GM12874 (cell line): ENCODE data around the gene ZSWIM6.

Experiments
- TF ChIP-seq, protein P1 (sequence below): IDR thresholded peaks from 2 replicates; pipeline ENCODE4 v1.5.1; 2011; ENCODE audit warnings: low read depth, mild to moderate bottlenecking, control low read depth, low read length, moderate library complexity; ENCODE audit not compliant: insufficient read depth

ZSWIM6 gene

DNA sequence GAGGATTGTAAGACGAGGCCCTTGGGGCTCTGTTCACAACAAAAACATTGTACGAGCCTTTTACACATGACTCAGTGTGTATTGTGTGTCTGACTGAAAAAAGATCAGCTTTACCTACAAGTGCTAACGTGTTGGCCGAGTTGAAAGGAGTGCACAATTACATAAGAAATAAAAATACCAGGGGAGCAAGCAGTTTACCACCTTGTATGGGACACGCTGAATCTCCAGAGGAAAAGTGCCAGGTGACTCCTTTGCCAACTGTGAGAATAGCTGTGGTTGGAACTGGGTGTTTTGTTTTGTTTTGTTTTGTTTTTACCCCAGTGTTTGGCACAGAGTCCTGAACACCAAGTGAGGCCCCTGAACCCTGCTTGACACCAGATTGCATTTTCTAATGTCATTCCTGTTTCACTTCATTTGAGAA, 32.8 kb upstream of the ZSWIM6 start:
- TF ChIP-seq, protein P1, sequence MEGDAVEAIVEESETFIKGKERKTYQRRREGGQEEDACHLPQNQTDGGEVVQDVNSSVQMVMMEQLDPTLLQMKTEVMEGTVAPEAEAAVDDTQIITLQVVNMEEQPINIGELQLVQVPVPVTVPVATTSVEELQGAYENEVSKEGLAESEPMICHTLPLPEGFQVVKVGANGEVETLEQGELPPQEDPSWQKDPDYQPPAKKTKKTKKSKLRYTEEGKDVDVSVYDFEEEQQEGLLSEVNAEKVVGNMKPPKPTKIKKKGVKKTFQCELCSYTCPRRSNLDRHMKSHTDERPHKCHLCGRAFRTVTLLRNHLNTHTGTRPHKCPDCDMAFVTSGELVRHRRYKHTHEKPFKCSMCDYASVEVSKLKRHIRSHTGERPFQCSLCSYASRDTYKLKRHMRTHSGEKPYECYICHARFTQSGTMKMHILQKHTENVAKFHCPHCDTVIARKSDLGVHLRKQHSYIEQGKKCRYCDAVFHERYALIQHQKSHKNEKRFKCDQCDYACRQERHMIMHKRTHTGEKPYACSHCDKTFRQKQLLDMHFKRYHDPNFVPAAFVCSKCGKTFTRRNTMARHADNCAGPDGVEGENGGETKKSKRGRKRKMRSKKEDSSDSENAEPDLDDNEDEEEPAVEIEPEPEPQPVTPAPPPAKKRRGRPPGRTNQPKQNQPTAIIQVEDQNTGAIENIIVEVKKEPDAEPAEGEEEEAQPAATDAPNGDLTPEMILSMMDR = no peak

DNA sequence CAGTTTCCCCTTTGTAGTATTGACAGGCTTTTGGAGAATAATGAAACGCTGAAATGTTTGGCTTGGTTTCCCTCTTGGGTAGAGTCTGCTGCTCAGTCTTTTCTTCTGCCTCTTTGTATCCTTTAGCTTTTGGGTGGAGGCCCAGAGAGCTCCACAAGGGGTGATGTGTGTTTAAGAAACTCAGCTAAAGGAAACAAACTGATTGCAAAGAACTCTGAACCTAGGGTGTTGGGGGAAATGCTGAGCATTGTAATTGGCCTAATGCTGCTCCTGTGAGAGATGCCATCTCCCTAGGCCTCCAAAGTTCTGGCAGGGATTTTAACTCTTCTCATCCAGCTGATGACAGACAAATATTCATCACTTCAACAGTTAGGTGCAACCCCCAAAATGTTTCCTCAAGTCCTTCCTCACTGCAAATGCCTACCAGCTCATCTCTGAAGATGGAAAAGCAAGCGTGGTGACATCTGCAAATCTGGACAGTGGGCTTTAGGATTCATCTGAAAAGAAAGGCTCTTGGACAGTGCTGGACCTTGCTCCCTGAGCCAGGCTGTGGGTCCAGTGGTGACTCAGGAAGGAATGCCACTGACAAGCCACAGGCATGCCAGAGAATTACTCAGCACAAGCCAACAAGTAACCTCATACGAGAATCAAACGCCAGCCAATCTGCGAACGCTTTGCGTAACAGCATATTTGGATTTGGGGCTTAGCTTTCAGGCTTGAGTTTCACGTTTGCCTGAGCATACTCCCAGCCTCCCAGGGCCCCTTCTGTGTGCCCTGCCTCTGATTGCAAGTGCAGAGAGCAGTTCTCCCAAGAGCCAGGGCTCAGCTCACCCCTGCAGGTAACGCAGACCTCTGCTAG, 30.5 kb upstream of the ZSWIM6 start:
- TF ChIP-seq, protein P1 = no peak

DNA sequence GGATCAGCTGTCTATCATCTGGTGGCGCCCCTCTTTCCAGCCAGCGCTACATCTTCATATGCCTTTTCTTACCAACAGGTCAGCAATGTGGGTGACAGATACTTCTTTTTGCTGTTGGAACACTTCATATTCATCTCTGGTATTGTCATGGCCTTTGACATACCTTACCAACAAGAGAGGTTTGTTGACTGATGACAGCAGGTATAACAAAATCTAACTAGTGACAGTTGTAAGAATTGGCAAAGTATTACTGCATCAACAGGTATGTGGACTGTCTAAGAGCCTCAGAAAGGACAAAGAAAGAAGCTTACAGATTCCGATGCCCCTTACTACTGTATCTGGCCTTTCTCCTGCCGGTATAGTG, 29.9 kb upstream of the ZSWIM6 start:
- TF ChIP-seq, protein P1 = no peak

DNA sequence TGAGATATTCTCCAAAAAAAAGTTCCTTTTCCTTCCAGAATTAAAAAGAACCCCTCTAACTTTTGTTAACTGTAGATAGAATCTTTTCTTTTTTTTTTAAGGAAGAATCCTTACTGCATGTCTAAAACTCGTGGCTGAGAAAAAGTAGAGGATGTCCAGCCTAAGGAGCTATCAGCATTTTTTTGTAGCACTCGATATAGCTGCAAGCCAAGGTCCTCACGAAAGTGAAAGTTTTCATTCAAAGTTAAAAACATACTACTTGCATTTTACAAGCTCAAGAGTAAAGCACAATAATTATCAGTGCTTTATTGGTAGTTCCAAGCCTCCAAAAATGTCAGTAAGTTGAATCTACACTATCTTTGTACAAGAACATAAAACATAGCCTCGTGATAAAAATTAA, 28.7 kb upstream of the ZSWIM6 start:
- TF ChIP-seq, protein P1 = no peak

DNA sequence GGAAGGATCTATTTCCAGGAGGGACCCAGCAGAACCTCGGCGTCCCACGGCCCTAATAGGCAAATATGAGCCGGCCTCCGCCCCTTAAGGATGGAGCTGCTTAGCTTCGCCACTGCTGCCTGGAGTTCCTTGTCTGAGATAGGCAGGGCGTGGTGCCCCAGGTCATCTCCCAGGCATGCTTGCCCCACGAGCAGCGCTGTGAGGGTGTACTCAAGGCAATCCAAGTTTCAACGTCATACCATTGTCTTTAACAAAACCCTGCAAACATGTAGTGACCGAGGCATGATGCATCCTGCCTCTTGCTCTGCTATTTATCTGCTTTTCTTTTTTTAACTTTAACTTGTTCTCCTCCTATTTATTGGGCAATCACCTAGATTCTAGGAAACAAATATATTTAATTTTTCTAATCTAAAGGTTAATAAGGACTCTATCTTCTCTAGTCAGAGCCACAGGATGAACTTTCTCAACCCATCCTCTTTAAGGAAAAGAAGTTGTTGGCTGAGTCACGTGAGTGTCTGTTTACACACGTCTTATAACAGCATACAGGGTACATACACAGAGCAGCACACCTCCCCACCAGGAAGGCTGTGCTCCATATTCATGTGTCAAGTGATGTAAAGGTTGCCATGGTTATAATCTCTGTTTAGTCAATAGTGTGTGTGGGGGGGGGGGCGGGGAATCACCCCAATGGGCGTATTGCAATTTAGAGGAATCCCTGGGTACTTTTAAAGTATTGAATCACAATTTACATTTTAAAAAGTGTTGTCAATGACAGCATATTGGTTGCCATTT, 27.3 kb upstream of the ZSWIM6 start:
- TF ChIP-seq, protein P1 = no peak

DNA sequence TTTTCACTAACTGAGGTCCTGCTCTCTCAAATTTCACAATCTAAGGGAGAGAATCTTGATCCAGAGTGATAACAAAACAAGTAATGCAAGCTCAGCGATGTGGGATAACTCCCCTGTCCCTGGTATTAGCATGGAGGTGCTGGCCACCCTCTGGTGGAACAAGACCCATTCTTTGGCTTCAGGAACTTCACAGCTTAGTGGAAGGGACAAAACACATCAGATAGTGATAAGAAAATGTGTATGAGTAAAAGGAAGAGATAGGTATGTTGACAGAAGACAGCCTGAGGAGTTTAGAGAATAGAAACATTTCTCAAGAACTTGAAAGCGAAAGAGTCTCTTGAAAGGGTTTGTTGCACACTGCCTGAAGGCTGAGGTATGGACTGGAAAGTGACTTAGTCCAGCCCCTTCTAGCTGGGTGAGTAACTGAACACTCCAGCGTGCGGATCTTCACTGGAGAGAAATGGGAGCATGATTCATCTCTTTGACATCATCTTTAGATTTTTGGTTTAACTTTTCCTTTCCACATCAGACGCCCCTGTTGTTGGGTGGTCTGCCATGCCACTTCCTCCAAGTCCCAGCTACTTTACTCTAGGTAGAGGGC, 25.4 kb upstream of the ZSWIM6 start:
- TF ChIP-seq, protein P1 = no peak

DNA sequence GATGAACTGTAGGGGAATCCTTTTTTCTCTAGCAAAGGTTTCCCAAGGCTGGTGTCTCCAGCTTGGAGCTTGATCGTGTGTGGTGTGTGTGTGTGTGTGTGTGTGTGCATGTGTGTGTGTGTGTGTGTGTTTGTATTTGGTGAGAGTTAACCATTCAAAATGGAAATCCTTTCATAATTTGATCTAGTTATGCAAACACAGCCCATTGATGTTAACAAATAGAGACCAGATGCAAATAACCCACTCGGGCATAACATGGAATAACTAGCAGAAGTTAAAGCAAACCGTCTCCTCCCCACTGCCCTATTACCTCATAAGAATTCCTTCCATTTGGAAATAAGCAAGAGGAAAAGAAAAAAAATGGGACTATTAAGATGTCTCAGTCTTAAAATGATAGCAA, 24.9 kb upstream of the ZSWIM6 start:
- TF ChIP-seq, protein P1 = no peak
